Kidney tubule cell (primary cell): ENCODE measurements around the gene SSH2.

Experiments
- DNase-seq: peaks from one replicate; pipeline ENCODE4 v3.0.0-alpha.2; 2018; ENCODE audit warnings: low spot score

The SSH2 gene

DNA sequence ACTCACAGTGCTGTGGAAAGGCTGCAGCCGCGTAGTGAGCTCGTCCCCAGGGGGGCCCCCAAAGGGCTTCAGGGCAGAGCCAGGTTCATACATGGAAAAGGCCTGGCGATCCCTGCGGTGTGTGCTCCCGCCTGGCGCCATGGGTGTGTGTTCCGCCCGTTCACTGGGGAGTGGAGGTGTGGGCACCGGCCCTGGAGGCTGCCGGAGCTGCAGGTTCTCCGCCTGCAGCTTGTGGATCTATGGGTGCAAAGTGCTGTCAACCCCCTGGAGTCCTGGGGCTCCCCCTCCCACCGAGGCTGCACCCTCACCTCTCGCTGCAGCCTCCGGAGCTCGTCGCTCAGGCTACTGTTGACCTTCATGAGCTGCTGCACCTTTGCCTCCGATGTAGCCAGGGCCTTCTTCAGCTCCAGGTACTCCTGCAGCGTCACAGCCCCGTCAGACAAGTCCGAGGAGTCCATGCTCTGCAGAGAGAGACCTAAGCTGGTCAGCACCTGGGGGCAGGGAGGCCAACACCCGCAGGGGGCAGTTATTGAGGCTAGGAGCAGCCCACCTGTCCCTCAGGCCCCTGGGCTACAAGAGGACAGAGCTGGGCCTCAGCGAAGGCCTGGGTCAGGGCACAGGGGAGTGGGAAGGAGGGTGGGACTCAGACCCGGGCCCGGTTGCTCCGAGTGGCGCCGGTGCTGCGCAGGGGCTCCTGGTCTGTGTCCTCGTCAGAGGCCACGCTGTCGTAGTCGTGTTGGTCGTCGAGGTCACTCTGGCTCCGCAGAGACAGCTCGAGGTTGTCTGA is 353.6 kb downstream of the SSH2 start:
- DNase-seq: no peak
